Adrenal gland (tissue), 12 donors: ENCODE results near the gene TPM1. TPM values are rescaled to one million over a fixed set of nuclear protein-coding genes. Genes with fewer than 3 reads are reported as not detected.

Experiments used
- DNase-seq, 7 donors: peaks; one replicate each; pipeline ENCODE4 v3.0.0-alpha.2; 2019 to 2020
- H3K27ac ChIP-seq, 5 donors: fragments of 200-600 bp; sonication (generic) in 4 of 5; 1 replicate in 3 of 5; 2 replicates in 2 of 5; pipeline versions ENCODE4 v1.5.1 to v1.8.0; 2016 to 2020; ENCODE audit warnings: mild to moderate bottlenecking in 1 of 5
- H3K27me3 ChIP-seq: fragments of 200-600 bp; 2 replicates; pipeline ENCODE4 v1.8.0; 2021
- H3K36me3 ChIP-seq, 2 donors: fragments of 200-600 bp; replicated peaks in 1 of 2; 1 replicate in 1 of 2; 2 replicates in 1 of 2; pipeline versions ENCODE4 v1.5.1 to v1.8.0; 2018 to 2022
- H3K4me1 ChIP-seq, 2 donors: fragments of 200-600 bp; replicated peaks in 1 of 2; 1 replicate in 1 of 2; 2 replicates in 1 of 2; pipeline versions ENCODE4 v1.5.1 to v1.8.0; 2018 to 2021
- H3K4me3 ChIP-seq, 4 donors: fragments of 200-600 bp; sonication (generic) in 3 of 4; one replicate each; pipeline ENCODE4 v1.5.1; 2016 to 2018
- H3K9me3 ChIP-seq, 3 donors: fragments of 200-600 bp; sonication (generic) in 1 of 3; replicated peaks in 1 of 3; 1 replicate in 2 of 3; 2 replicates in 1 of 3; pipeline versions ENCODE4 v1.5.1 to v1.8.0; 2016 to 2021
- POLR2A ChIP-seq, 2 donors: fragments of 450-650 bp; IDR thresholded peaks; one replicate each; pipeline ENCODE4 v1.6.1; 2017; ENCODE audit warnings: antibody characterized with exemption in 2 of 2, mild to moderate bottlenecking in 2 of 2, moderate library complexity in 1 of 2
- WGBS, 4 donors: extraction: QIAGEN DNeasy Blood & Tissue Kit in 2 of 4; methylation state at CpG; one replicate each; pipeline versions ENCODE4 v1.1.5 to v1.1.7; 2013 to 2017; 5-methylcytosine and 5-hydroxymethylcytosine counted together
- intact Hi-C, 2 donors: fragments of 100-400 bp; cut with DNase I; formaldehyde crosslinking; loops; one replicate each; pipeline versions ENCODE4 v1.14.1 to v1.15.0; 2022 to 2023
- polyA plus RNA-seq, 3 donors: library from polyadenylated mRNA; stranded (reverse); fragments of 200-250 nt in 2 of 3; fragments of 350-450 nt in 1 of 3; fragmentation: Illumina TruSeq in 1 of 3; extraction: RNeasy Lipid Tissue Mini Kit (QIAGEN cat#74804) in 1 of 3; gene quantifications; one replicate each; pipeline ENCODE4 v1.2.3, GENCODE V29; 2013 to 2014
- total RNA-seq, 9 donors: library from RNA; depleted of rRNA in 4 of 9; stranded (reverse); fragments of >200 nt in 4 of 9; fragments of 120-200 nt in 1 of 9; fragmentation: NEBNext Ultra II Directional in 1 of 9; extraction: Animal tissue kit (Norgen Biotek cat#: 25700) in 1 of 9; gene quantifications; one replicate each; pipeline versions ENCODE4 v1.1.0 to v1.2.4, GENCODE V29; 2013 to 2023
- TF ChIP-seq, protein P1 (sequence below), 6 experiments: fragments of 450-650 bp in 4 of 6; fragments of 200-600 bp in 2 of 6; sonication (generic) in 1 of 6; IDR thresholded peaks; 1 replicate in 5 of 6; 2 replicates in 1 of 6; pipeline versions ENCODE4 v1.5.1 to v1.8.0; 2016 to 2021; ENCODE audit warnings: antibody characterized with exemption in 6 of 6, mild to moderate bottlenecking in 2 of 6, moderate library complexity in 1 of 6
- donor health status: healthy with polysubstance abuse.
- donor health status: Bipolar disorder and iron deficiency.
- donor health status: DM: yes; HTN: yes; CAD: no.
- donor health status: DM: no; HTN: no; CAD: no.
- donor health status: DM: no; HTN: no; CAD: no.
- donor health status: DM: yes; HTN: yes; CAD: no.

The TPM1 gene
- total and polyA plus RNA-seq, 12 donors, result 81.8 to 246 (median 167) TPM

DNA sequence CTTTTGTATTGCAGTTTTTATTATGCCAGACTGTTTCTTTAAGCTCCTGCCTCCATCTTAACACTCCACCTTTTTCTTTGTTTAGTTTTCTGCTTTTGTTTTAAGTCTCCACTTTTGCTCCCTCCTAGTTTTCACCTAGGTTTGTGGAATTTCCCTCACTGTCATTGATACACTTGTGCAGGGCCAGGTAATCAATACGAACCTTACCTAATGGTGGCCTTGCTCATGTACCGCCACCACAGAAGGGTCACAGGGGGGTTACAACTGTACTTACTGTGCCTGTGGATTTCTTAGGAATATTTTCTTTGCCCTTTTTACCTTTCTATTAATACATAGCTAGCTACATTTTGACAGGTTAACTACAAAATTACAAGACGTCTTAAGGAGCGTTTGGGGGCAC is 43.4 kb upstream of the TPM1 start:
- intact Hi-C loops, result no loop called here
- Histone ChIP-seq H3K27ac (no peak overlapping the region), H3K27me3 (no peaks in the 10 kb centered on the region), H3K4me3 (no peak overlapping the region), H3K36me3 (no peaks in the 10 kb centered on the region), H3K9me3 (no peaks in the 10 kb centered on the region), H3K4me1 (no peaks in the 10 kb centered on the region)
- 93 to 98% (median 94%) methylated on average over 4 of the region's 4 CpGs for WGBS, 4 donors
- TF ChIP-seq, protein P1, sequence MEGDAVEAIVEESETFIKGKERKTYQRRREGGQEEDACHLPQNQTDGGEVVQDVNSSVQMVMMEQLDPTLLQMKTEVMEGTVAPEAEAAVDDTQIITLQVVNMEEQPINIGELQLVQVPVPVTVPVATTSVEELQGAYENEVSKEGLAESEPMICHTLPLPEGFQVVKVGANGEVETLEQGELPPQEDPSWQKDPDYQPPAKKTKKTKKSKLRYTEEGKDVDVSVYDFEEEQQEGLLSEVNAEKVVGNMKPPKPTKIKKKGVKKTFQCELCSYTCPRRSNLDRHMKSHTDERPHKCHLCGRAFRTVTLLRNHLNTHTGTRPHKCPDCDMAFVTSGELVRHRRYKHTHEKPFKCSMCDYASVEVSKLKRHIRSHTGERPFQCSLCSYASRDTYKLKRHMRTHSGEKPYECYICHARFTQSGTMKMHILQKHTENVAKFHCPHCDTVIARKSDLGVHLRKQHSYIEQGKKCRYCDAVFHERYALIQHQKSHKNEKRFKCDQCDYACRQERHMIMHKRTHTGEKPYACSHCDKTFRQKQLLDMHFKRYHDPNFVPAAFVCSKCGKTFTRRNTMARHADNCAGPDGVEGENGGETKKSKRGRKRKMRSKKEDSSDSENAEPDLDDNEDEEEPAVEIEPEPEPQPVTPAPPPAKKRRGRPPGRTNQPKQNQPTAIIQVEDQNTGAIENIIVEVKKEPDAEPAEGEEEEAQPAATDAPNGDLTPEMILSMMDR (IDR thresholded peaks at IDR 0.05), result no peak
- no peak for TF ChIP-seq POLR2A (IDR thresholded peaks at IDR 0.05)
- DNase-seq, result no peak

DNA sequence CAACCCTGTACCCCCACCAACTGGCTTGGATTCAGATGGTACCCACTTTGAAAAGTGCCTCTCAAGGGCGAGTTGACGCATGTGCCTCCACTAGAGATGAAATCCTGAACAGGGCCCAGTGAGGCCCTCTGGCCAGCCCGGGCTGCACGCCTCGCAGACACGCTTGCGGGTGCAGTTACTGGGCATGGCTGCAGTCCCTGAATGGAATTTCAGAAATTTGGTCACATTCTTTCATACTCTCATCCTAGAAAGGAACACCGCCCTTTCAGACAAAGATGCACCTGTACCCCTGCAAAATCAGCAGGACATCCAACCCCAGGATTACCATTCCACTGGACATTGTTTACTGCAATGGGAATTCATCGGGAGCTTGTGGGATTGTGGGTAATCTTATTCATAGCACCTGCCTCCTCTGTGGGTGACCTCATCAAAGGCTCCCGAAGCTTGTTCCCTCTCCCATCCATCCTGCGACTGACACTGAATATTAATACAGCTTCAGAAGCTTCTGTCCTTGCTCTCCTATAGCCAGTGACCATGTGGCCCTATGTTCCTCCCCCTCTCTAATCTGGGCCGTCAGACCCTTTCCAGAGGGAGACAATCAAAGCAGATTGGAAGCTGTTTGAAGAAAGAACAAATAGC is 42.5 kb upstream of the TPM1 start:
- H3K4me3 ChIP-seq, result no peak overlapping the region
- no peak for DNase-seq
- no peak overlapping the region for H3K27ac ChIP-seq
- H3K27me3 ChIP-seq, result no peaks in the 10 kb centered on the region
- WGBS, 4 donors, result 71 to 85% (median 84%) methylated on average over 5 to 12 of the region's 12 CpGs
- intact Hi-C loops, result no loop called here
- TF ChIP-seq, protein P1 (IDR thresholded peaks at IDR 0.05), result no peak
- no peak for TF ChIP-seq POLR2A (IDR thresholded peaks at IDR 0.05)
- H3K9me3 ChIP-seq, result no peaks in the 10 kb centered on the region
- no peaks in the 10 kb centered on the region for H3K36me3 ChIP-seq
- no peaks in the 10 kb centered on the region for H3K4me1 ChIP-seq

DNA sequence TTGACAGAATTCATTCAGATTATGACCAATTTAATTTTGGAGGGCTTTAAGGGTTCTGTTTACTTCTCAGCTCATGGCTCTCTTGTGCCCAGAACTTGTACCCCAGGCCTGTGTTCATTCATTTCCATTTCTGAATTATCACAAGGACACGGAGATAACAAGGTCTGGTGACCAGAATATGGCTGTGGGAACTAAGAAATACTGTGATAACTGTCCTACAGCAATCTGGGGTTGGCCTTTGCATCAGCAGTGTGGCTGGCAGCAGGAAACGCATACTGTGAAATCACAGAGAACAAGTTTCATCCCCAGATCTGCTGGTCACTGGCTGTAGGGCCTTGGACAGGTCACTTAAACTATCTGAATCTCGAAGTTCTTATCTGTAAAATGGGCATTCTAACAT is 41.8 kb upstream of the TPM1 start:
- no peaks in the 10 kb centered on the region for H3K27me3 ChIP-seq
- intact Hi-C loops, result no loop called here

DNA sequence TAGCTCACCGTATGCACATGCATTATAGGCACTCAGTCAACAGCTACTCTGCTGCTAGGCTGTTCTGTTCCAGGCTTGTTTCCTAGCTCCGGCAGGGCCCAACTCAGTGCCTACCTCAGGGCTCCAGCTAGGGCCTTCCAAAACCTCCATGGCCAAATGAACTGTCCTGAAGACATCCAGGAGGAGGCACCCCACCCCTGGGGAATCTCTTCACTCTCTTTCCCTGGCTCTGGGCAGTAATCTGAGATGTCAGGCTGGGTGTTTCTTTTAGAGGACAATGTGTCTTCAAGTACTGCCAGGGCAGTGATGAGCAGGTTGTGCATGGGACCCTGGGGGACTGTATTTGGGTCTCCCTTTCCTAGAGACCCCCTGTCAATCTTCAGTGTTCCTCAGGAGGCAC is 38.3 kb upstream of the TPM1 start:
- DNase-seq, result no peak
- 87 to 93% (median 92%) methylated on average over 2 of the region's 2 CpGs; no CpG with 5 or more reads in 1 of the 4 donors for WGBS, 4 donors

More for the DNA sequence above, 41.8 kb upstream of the TPM1 start:
- Histone ChIP-seq H3K4me1 (no peaks in the 10 kb centered on the region), H3K27ac (no peak overlapping the region), H3K4me3 (no peak overlapping the region), H3K9me3 (no peaks in the 10 kb centered on the region), H3K36me3 (no peaks in the 10 kb centered on the region)
- TF ChIP-seq, protein P1 (IDR thresholded peaks at IDR 0.05), result no peak
- TF ChIP-seq POLR2A (IDR thresholded peaks at IDR 0.05), result no peak
- WGBS, 4 donors, result 45 to 61% (median 50%) methylated on average over 3 of the region's 3 CpGs
- DNase-seq, result peak in 2 of 7 donors; percentile 29 to 42

More for the DNA sequence above, 38.3 kb upstream of the TPM1 start:
- Histone ChIP-seq H3K27me3 (no peaks in the 10 kb centered on the region), H3K9me3 (no peaks in the 10 kb centered on the region), H3K4me3 (no peak overlapping the region), H3K4me1 (no peaks in the 10 kb centered on the region), H3K27ac (no peak overlapping the region), H3K36me3 (no peaks in the 10 kb centered on the region)
- TF ChIP-seq POLR2A (IDR thresholded peaks at IDR 0.05), result no peak
- TF ChIP-seq, protein P1 (IDR thresholded peaks at IDR 0.05), result no peak
- intact Hi-C loops, result no loop called here
